COLO829 (cell line): ENCODE measurements around the gene ADIPOR2.
"Not testable (repeated sequence)": the region's sequence is repeated elsewhere in the genome, so short reads cannot be mapped to it uniquely, and the experiment has no call there.

Source experiments
- DNase-seq: peaks from one replicate; pipeline ENCODE4 v3.0.0; 2012; ENCODE audit warnings: low spot score

ADIPOR2 gene

DNA sequence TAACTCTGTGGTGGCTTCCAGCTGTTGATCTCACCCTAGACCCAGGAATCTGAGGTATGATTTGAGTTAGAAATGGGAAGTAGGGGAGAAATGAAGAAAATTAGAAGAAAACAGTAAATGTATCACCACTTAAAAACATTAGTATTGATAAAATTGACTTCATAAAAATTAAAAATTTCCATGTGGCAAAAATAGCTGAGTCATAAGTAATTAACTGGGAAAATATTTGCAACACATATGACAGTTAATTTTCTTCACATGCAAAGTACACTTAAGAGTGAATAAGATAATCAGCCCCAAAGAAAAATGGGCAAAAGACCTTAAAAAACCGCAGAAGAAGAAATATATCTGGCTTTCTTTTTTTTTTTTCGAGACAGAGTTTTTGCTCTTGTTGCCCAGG is 25.5 kb upstream of the ADIPOR2 start:
- no peak for DNase-seq

DNA sequence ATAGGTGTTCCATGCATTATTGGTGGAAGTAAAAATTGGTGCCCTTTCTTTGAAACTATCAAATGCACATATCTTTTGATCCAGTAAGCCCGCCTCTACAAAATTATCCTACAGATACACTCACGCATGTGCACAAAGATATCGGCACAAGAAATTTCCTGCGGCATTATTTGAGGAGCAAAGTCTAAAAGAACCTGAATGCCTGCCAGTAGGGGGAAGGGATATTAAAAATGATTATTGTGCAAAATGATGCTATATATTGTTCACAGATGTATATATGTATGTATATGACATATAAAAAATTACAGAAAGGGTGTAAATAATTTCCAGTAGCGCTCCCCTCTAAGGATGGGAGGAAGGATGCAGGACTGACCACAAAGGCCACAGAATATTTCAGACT is 24.7 kb upstream of the ADIPOR2 start:
- DNase-seq: no peak

DNA sequence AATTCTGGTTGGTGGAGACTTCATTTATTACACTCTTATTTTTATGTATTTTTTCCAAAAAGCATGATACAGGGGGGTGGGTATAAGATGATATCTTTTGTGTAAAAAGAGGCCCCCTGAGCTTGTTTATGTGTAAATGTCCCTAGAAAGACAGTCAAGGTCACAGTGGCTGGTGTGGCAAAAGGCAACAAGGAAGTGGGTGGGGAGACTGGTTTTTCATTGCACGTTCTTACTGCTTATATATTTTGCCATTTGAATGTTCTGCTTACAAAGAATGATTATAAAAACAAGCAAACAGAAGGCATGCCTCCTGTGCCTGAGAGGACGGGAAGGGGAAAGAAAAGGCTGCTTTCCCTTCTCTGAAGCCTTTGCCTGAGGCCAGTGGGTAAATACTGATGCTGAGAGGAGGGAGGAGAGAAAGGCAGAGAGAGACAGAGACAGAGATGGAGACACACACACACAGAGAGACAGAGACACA is 24.1 kb upstream of the ADIPOR2 start:
- DNase-seq: no peak

DNA sequence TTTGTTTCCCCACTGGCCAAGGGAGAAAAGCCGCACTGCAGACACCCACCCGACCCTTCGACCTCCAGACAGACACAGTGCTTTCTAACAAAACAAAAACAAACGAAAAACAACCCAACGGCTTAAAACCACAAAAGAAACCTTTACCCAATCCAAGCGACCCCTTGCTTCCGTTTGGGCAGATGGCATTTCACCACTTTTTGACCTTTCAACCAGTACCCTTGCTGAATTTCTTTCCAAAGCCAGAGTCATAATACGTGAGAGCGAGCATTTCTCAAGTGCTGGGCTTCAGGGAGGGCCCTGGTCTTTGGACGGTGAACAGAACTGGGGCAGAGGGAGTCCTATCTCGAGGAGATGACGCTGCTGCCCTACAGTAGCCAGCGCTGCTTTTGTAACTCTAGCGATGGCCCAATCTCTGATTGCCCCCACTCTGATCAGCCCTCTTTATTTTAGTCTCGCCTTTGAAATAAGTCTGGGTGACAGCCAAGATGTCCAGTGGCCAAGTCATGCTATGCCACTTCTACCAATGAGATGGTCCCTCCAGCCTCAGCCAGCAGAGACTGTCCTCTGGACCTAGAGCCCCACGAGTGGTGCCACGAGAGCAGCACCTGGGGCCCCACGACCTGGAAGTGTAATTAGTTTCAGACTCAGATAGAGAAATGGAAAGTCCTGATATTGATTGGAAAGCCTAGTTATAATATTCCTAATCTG is 21.9 kb upstream of the ADIPOR2 start:
- no peak for DNase-seq

DNA sequence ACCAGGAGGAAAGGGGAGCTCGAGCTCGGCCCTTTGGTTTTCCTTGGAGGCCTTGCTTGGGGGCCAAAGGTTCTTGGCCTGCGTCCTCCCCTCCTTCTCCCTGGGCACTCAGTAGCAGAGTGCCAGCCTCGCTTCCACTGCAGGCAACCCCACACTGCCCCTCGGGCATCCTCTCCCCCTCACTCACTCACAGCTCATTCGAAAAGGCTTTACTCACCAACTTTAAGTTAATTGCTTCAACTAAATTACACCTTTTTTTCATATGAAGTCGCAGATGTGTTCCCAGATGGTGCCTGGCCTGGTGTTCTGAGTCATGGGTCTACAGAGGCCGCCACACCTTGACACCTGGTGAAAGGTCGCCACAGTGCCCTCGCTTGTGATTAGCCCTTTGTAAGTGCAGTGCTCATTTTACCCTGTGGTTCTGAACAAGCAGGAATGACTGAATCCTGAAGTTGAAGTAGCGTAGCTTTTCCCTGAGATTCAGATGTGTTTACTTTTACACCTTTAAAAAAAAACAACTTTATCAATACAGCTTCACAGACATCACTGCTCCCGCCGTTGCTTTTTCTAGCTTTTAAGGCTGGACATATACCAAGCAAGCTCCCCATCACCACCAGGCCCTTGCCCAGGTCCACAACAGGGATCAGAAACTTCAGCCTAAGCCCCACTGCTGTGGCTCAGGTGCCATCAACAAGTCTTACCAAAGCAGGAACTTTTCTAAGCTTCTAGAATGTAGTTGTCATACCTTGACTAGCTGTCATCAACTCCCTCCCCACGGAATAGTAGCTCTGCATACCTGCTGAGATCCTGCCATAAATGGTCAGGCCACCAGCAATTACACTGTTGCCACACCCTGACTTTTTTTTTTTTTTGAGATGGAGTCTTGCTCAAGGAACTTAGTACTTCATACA is 20.3 kb upstream of the ADIPOR2 start:
- no peak for DNase-seq

DNA sequence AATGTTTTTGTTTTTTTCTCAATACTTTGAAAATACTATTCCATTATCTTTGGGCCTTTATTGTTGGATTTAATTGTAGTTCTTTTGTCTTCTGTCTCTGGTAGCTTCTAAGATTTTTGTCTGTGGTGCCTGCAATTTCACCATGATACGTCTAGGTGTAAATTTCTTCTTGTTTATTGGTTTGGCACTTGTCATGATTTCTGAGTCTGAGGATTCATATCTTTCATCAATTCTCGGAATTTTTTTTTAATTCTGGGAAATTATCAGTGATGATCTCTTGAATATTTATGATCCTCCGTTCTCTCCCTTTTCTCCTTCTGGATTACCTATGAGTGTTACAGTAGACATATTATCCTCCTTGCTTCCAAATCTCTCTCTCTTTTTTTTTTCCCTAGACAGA is 14.8 kb upstream of the ADIPOR2 start:
- DNase-seq: no peak

DNA sequence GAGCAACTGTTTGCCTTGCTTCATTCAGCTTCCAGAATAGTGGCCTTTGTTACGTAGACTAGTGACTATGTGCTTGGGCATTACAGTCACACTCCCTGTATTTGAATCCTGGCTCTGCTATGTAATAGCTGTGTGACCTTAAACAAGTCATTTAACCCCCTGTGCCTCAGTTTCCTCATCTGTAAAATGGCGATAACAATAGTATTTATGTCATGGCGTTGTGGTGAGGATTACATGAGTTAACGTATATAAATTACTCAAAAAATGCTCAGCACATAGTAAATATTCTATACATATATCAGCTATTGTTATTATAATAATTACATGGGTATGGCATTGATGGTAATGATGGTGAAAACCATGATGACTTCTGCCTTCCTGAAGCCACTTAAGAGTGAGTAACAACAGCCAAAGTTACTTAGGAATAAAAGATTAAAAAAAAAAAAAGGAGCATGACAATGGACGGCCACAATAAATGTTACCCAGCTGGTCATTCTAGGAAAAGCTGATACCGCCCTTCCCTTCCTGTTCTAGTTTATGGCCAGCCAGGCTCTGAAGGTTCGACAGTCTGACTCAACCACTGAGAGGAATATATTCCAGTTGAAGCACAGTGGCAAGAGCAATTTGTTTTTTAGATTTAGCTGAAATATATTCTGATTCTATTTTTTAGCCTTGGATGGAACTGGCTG is 9.9 kb upstream of the ADIPOR2 start:
- DNase-seq: no peak

DNA sequence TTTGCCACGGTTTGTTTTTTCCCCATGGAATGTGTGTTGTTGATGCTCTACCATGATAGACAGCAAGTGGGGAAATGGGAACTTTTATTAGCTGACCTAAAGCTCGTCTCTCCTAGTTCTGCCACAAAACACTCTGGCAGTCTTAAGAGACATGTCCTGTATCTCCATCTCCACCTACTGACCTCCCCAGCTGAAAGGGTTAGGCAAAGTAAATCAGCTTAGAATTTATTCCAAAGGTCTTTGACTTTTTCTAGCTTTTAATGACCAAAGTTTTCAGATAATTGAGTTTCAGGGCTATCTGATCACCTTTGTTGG is 9.4 kb upstream of the ADIPOR2 start:
- no peak for DNase-seq

DNA sequence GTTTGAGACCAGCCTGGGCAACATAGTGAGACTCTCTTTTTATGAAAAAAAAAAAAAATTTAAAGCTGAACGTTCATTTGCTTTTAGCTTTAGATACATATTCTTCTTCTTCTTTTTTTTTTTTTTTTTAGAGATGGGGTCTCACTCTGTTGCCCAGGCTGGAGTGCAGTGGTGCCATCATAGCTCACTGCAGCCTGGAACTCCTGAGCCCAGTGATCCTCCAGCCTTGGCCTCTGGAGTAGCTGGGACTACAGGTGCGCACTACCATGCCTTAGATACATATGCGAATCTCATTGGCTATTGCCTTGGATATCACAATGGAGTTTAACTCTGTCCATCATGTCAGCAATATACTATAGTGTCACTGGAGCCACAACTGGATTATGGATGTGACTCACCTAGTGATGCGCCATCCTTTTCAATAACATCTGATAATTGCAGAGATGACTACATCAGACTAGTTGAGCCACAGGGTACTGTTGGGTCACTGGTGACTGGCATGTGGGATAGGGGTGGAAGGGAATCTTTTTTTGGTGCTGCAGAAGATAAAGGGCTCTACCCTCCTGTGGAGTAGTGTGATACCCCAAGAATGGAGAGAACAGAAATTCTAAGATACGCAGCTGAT is 2.7 kb upstream of the ADIPOR2 start:
- no peak for DNase-seq

DNA sequence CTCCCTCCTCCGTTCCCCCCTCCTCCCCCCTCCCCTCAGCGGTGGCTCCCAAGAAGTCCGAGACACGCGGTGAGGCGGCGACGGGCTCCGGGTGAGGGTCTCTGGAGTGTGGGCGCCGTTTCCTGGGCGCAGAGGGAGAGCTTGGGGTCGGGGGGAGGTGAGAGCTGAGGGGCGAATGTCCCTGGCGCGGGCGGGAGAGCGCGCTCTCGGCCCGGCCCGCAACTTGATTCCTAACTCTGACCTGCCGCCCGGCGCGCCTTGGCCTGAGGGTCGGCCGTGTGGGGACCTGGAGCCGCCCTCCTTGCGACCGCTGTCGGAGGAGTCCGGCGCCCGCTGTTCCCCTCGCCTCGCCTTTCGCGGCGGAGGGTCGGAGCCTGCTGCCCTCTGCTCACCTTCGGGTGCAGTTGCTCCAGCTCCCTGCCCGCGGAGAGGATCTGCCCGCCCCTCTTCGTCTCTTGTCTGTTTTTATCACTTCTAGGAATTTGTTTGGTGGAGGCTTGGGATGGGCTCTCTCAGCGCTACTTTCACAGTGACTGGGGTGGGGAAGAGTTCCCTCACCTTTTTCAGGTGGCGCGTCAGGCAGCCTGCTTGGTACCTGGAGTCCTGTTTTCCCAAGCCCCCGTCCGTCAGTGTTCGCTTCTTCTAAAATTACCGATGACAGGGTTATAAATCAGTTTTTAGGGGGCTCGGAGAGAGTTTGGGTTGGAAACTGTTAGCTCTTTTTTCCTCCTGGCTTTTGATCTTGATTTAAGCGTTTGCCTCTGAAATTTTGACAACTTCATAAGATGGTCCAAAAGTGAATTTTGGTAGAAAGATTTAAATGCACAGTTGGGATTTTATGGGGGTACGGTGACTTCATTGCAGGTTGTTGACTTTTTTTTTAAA is 495 bp downstream of the ADIPOR2 start:
- DNase-seq: peak; percentile 19

DNA sequence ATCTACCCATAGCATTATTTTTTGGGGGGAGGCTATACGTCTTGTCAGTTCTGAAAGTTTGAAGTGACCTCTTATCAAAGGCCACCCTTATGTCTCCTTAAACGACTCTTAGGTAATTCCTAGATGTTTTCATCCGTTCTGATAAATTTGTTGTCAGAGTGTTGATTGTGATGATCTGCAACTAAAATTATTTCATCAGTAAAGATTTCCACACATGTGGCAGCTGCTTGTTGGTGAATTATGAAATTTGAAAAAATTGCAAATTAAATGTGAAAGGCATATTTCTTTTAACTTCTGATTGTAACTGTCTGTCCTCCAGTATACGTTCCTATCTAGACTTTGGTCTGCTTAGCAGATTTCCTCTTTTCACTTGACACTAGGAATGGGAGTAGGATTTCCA is 1.4 kb downstream of the ADIPOR2 start:
- DNase-seq: no peak

DNA sequence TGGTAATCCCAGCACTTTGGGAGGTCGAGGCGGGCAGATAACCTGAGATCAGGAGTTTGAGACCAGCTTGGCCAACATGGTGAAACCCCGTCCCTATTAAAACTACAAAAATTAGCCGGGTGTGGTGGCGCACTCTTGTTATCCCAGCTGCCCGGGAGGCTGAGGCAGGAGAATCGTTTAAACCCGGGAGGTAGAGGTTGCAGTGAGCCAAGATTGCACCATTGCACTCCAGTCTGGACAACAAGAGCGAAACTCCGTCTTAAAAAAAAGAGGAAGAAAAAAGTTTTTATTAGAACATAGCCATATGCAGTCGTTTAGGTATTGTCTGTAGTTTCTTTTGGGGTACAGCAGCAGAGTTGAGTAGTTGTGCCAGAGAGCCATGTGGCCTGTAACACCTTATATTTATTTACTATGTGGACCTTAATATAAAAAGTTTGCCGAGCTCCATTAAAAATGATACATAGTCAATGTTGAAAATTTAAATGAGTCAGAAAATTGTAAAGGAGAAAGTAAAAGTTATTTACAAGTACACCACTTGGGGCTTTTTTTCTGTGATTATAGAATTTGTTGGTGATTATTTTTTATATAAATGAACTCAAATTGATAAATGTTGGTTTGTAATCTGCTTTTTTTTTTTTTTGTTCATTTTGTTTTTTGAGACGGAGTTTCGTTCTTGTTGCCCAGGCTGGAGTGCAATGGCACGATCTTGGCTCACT is 2.2 kb downstream of the ADIPOR2 start:
- DNase-seq: no peak

DNA sequence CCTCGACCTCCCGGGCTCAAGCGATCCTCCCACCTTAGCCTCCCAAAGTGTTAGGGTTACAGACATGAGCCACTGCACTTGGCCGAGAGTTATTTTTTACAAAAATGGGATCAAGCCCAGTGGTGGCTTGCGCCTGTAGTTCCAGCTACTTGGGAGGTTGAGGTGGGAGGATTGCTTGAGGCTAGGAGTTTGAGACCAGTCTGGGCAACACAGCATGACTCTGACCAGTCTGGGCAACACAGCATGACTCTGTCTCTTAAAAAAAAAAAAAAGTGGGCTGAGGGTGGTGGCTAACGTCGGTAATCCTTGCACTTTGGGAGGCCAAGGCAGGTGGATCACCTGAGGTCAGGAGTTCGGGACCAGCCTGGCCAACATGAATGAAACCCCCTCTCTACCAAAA is 4.2 kb downstream of the ADIPOR2 start:
- not testable (repeated sequence) for DNase-seq

DNA sequence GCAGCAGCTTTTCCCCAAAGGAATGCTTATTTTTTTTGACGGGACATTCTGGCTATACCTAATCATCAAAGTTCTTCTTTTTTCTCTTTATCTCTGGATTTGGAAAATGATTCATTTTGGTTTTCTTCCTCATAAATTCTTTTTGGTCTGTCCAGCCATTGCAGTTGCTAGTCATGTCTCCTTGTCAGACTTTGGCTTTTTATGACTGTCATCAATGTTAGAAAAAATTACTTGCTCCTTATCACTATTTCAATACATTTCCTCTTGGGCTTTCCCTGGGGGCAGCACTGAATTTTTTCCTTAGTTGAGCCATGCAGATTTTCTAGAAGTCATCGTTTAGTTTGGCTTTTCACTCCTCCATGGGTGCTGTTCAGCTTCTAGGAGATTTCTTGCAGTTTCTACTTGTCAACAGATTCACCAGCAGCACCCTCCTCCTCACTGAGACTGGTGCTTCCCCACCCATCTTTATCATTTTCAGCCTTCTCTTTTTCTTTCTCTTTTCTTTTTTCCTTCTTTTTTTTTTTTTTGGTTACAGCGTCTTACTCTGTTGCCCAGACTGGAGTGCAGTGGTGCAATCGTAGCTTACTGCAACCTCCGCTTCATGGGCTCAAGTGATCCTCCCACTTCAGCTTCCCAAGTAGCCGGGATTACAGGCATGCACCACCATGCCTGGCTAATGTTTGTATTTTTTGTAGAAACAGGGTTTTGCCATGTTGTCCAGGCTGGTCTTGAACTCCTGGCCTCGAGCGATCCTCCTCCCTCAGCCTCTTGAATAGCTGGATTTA is 5.2 kb downstream of the ADIPOR2 start:
- DNase-seq: no peak

DNA sequence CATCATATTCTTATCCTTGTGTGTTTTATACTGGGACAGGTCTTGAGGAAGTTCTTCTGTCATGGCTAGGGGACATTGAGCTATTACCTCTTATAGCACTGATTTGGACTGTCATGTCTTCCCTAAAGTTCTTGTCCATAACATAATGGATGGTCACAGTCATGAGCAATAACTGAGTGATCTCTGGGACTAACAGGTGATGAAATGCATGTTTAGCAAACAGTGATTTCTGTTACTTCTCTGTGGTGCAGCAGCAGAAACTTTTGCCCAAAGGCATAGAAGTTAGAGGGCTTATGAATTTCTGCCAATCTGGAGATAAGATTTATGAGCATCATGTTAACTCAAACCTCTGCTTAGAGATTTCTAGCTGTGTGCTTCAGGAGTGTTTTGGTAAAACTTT is 5.9 kb downstream of the ADIPOR2 start:
- DNase-seq: no peak

DNA sequence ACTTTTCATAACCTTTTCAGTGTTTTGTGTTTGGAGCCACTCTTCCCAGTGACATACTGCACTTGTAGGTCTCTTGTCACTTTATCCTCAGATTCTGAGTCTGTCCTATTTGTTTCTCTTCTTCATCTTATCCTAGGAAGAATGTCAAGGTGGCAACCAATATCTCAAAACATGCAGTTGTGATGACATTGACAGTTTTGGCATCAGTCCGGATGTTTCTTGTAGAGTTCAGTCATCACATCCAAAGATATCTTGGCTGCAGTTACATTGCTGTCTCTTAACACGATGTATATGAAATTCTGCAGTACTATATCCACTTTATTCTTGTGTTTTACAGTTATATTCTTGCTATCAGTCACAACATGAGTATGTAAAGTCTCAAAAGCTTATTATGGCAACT is 6.4 kb downstream of the ADIPOR2 start:
- DNase-seq: no peak

DNA sequence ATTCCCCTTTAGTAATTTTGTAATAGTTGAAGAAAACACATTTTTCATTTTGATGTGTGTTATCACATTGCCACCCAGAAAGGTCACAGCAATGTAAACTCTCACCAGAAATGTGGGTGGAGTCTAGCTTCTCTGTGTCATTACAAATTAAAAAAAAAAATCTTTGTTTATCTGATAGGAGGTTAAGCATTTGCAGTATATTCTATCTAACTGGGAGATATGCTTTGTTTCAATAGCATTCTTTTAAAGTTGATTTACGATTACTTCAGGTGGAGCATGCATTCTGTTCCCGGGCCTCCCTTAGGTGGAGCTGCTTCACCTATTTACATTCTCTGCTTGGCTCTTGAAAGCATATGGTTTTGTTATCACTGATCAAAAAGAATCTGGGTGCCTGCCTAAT is 7.8 kb downstream of the ADIPOR2 start:
- no peak for DNase-seq

DNA sequence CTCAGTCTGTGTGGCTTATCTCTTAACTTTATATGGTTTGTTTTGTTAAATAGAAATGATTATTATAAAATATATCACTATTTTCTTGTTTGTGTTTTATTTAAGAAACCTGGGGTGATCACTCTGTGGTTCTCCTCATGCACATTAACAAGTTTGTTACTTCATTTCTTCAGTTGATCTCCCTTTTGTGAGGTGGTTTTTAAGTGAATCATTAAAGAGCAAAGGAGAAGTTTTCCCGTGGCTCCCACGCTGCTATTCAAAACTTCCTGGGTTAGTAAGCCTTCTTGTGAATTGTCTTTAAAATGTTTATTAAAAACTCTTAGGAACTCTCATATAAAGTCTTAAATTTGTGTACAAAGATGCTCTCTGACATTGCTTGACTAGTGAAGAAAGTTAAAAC is 11.8 kb downstream of the ADIPOR2 start:
- DNase-seq: no peak

DNA sequence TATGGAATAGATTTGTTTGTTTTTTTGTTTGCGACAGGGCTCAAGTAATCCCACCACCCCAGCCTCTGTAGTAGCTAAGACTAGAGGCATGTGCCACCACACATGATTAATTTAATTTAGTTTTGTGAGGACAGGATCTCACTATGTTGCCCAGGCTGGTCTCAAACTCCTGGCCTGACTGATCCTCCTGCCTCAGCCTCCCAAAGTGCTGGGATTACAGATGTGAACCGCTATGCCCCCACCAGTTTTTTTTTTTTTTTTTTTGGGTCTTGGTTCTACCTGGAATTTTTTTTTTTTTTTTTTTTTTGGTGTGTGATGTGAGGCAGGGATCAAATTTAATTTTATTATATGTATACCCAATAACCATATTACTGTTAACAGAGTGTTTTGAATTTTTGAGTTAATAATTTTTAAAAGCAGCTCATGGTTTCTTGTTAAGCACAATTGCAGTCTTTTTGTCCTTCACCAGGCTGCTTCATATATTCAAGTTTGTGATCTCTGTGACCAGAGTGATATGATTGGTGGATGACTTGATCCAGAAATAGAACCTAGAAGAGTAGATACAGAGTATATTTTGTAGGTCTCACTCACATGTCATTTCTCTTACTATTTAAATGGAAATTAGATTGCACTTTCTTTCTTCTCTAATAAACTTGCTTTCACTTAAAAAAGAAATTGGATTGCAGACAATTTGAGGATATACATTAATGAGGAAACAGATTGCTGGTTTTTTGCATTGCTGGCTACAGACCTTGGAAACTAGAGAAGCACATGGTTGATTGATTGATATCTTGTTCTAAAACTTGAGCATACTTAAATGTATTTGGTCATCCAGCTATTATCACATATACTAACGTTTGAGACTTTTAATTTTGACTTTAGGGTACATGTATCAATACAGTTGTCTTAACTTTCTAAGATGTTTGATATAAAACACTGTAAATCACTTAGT is 13.2 kb downstream of the ADIPOR2 start:
- DNase-seq: no peak
